ENCODE results near the gene TRRAP.

TRRAP gene

DNA sequence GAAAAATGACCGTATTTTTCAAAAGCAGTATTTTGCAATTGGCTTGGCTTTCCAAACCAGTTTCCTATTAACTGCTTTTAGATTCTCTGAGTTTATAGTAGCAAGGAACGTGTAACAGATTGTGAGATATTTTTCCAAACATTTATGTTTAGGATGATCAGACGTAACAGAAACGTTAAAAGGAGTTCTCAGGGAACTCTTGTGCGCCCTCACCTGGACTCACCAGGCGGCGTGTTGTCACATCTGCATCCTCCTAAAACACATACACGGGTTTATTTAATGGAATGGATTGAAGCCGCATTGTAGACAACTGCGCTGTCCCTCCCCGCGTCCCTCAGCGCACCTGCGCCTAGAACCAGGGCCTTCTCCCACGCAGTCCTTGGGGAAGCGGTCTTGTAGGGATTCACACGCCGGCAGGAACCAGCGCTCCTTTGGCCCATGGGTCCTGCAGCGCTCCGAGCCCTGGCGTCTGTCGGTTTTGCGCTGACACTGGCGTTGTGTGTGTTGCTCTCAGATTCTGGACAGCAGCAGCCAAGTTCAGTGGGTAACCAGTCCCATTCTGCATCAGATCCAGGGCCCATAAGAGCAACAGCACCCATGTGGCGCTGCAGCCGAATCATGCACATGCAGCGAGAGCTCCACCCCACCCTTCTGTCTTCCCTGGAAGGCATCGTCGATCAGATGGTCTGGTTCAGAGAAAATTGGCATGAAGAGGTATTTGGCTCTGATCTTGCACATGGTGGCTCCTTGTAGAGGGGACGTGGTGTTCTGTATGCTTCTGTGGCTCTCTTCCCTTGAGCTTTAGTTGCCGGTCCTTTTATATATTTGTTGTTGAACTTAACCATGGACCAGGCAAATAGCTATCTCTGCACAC is 114.9 kb downstream of the TRRAP start:
- no peak for DNase-seq

DNA sequence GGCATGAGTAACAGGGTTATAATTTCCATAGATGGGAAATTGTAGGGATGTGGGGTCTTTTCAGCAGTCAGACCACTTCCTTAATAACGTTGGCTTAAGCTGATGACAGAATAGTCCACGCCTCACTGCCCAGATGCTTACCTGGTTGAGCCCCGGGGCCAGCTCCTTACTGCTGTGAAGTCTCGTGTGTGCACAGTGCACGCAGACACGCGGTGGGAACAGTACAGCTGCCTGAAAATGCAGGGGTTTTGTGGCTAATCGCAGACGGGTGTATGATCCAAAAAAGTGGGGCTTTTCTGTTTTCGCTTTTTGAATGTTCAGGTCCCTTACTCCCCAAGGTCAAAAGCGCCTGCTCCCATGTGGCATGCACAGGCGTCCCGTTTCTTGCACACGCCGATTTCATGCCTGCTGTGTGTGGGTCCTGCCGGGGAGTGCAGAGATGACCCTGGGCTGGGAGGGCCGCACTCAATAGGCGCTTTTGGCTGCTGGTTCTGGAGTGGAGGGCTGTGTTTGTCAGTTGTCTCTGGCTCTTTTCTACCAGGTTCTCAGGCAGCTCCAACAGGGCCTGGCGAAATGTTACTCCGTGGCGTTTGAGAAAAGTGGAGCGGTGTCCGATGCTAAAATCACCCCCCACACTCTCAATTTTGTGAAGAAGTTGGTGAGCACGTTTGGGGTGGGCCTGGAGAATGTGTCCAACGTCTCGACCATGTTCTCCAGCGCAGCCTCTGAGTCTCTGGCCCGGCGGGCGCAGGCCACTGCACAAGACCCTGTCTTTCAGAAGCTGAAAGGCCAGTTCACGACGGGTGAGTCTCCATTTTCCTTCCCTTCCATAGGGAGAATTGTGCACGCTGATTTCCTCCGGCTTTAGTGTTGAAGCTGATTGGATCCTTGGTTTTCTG is 116.0 kb downstream of the TRRAP start:
- no peak for DNase-seq

DNA sequence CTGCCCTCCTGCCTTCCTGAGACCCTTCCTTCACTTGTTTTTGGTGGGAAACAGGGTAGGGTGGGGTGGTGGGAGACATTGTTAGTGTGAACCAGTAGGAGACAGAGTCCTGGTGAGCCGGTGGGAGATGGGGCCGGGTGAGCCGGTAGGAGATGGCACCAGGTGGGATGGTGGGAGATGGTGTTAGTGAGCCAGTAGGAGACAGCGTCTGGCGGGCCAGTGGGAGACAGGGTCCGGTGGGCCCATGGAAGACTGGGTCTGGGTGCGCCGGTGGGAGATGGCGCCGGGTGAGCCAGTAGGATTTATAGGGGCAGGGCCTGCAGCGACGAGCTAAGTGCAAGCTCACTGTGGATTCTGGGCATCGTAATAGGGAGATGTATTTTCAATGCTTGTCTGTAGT is 116.8 kb downstream of the TRRAP start:
- no peak for DNase-seq

DNA sequence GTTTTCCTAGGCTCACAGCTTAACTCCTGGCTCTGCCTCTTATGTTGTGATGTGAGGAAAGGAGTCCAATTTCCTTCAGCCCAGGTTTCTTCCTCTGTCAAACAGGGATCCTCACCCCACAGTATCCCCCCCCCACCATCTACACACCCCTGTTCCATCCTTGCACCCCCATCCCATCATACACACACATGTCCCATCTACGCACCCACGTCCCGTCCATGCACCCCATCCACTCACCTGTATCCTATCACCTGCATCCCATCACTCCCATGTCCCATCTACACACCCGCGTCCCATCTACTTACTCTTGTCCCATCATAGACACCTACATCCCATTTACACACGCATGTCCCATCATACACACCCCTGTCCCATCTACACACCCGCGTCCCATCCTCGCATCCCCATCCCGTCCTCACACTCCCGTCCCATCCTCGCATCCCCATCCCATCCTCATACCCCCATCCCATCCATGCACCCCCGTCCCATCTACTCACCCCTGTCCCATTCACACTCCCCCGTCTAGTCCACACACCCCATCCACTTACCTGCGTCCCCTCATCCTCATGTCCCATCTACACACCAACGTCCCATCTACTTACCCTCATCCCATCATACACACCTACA is 117.3 kb downstream of the TRRAP start:
- no peak for DNase-seq

DNA sequence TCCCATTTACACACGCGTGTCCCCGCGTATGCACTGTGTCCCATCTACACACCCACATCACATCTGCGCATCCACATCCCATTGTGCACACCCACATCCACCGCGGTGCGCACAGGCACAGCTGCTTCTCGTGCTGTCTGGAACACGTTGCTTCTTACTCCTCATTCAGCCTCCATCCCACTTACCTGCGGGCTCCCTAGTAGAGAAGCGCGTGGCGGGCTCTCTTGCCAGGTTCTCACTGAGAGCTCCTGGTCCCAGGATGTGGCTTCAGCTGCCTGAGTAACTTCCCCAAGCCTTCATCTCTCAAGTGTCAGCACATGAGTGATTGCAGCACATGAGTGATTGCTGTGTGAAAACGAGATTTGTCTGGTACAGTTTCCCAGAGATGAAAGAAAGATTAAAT is 117.8 kb downstream of the TRRAP start:
- no peak for DNase-seq

DNA sequence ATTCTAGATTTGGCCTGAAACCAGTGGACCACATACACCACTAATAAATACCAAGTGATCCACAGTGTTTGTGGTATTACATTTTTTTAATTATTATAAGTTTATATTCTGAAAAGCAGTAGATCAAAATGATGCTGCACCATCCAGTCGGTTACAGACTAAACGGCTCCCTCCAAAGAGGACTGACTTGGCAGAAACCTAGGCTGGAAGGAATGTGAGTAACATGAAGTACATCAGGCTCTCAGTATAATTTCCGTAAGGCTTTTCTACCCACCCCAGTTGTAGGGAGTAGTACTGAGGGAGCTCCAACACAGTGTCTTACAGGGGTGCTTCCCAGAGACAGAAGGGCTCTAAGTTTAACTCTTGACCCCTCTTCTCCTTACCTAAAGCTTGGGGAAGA is 119.5 kb downstream of the TRRAP start:
- peak; percentile 18 for DNase-seq

DNA sequence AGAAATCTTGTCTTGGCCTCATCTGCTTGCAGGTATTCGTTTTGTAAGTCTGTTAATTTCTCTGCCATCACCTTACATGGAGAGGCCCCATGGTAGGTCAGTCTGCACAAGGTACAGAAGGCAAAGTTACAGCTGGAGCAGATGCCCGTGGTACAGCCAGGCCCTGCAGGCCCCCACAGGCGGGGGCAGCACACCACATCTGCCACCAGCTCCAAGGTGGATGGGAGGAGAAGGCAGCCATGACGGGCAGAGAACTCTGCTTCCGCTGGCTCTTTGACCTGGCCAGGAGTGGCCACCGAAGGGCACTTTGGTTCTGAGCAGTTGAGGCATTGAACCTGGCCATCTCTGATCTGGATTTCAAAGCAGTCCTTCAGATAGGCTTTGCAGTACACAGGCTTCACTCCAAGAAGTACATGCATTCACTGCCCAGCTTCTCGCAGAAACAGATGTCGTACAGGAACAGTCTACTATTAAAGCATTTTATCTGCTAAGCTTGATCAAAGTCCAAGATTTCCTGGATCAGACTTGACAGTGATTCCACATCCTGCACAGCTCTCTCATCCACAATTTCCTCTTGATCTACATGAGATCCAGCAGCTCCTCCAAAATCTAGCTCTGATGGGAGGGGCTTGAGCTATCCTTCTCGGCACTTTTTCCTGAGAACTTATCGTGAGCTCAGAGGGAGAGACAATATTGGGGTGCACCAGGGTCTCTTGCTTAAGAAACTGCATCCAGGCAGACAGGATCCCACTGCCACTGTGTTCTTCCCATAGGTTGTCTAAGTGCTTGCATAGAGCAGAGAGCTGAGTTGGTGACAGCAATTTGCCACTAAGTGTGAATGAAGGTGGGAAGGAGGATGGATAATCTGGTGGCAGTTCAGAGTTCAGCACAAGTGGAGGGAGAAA is 120.7 kb downstream of the TRRAP start:
- DNase-seq = no peak

DNA sequence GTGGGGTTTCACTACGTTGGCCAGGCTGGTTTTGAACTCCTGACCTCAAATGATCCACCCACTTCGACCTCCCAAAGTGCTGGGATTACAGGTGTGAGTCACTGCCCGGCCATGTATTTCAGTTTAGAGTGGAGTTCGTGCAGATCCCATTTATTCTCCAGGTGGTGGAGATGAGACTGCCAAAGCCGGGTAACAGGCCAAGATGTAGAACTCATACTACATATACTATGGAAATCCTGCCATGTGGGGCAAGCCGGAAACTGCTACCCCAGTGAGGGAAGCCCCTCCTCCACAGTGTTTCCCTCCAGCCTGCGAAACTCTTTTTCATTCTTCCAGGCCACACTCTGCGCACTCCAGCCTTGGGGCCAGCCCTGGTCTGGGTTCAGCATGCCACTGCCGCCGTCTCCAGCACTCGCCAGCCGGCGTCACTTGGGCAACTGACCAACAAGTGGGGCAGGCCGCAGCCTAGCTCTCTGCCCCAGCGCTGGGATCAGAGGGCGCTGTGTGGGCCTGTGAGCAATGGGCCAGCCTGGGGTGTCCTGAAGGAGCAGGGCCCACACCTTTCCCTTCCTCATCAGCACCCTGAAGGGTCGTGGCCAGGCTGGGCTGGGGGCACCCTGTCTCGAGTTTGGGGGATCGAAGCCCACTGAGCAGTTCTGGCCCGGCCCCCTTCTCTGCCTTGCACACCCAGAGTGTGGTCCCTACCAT is 122.0 kb downstream of the TRRAP start:
- no peak for DNase-seq

DNA sequence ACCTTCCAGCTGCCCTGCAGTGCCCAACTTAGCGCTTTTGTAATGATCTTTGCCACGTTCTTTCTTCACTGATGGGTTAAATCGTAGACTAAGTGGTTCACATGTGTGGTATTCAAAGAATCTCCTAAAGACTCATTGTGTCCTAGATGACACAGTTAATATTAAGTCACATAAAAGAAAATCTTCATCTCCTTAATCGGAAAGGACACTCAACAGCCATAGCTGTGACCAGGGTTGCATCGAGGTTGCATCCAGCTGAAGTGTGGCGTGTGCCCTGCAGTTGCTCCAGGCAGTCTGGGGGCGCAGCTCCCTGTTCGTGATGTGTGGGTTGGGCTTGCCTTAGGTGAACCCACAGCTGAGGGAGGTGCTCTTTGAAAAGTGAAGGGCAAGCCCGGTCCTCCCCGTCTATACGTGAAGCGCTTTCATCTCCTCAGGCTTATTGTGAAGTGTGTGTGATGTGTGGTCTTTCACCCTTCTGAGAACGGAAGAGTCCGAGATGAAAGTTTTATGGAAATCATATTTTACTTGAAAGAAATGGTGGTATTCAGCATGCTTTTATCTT is 122.7 kb downstream of the TRRAP start:
- DNase-seq = peak; percentile 48

DNA sequence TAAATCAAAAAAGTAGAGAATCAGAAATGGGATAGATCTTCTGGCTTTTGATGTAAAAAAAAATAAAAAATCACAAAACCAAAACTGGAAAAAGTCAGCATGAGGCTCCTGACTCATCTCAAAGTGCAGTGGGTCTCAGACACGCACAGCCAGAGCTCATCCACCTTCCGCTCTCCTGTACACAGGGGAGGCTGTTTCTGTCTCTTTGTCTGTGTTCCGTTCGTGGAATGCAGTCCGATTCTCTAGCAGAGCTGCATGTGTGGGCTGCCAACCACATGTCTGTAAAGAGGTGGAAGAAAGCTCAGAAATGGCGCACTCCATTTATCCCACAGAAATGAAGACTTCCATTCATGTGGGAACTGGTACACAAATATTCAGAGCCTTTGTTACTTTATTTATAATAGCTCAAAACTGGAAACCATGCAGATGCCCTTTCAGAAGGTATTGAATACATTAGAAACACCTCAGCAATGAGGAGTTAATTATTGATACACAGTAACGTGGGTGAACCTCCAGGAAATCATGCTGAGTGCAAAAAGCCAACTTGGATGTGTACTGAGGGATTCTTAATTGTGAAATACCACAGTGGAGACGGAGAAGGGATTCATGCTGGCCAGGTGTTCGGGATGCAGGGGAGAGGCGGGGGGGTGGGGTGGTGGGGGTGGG is 123.3 kb downstream of the TRRAP start:
- DNase-seq = peak; percentile 52

DNA sequence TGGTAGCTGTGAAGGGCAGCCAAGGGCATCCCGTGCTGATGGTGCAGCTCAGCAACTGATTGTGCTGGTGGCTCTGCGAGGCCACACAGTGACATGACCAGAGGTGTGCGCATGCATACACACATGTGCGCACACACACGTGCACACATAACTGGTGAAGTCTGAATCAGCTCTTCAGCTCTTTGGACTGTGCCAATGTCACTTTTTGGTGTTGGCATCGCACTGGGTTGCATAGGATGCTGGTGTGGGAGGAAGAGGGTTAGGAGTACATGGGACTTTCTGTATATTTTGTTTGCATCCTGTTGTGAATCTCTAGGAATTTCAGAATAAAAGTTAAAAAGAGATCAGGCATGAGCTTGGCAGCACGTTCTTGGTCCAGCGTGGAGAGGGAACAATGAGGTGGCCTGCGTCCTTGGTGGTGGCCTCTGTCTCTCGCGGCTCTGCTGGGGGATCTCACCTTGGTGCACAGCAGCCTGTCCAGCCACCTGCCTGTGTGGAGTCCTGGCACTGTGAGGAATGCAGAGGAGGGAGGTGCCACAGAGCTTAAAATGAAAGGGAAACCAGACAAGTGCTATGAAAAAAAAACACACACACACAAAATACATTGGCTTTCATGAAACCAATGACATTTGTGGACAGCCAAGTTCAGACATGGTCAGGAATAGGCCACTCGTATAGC is 124.0 kb downstream of the TRRAP start:
- no peak for DNase-seq

DNA sequence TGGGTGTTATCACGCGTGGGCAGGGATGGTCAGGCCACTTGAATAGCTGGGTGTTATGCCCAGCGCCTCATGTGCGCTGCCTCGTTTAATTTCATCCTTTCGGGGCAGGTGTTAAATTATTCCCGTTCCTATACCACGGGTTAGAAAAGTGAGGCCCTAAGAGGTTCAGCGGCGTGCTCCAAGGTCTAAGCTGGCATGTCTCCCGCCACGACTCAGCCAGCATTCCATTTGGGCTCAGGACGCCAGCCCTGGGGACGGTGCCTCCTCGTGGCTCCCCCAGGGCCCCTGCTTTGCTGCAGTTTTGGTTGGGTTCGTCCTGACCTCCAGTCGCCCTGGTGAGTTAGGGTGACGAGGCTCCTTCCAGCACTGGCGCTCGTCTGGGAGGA is 124.5 kb downstream of the TRRAP start:
- DNase-seq = no peak

DNA sequence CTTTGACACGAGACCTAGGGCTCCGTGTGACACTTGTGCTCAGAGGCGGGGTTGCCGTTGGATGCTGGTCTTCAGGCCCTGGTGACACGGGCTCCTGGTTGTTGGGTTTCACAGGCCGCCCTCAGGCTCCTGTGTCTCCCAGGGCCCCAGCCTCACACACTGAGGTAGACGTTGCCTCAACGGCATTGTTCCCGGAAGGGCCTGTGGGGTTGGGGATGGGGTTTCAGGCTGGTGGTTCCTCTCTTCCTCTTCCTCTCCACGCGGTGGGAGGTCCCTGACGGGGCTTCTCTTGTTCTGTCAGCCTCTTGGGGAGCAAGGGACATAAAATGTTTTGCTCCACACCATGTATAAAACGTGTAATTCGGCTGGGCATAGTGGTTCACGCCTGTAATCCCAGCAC is 125.1 kb downstream of the TRRAP start:
- no peak for DNase-seq

DNA sequence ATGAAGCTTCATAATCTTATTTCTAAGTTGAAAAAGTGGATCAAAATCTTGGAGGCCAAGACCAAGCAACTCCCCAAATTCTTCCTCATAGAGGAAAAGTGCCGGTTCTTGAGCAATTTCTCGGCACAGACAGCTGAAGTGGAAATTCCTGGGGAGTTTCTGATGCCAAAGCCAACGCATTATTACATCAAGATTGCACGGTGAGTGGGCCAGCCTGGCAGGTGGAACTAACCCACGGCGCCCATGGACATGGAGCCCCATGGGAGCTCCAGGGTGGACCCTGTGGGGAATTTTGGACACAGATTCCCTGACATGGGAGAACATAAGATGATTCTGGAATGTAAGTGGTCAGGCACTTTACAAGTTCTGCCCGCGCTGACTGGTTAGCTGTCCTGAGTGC is 125.9 kb downstream of the TRRAP start:
- DNase-seq = peak; percentile 25

DNA sequence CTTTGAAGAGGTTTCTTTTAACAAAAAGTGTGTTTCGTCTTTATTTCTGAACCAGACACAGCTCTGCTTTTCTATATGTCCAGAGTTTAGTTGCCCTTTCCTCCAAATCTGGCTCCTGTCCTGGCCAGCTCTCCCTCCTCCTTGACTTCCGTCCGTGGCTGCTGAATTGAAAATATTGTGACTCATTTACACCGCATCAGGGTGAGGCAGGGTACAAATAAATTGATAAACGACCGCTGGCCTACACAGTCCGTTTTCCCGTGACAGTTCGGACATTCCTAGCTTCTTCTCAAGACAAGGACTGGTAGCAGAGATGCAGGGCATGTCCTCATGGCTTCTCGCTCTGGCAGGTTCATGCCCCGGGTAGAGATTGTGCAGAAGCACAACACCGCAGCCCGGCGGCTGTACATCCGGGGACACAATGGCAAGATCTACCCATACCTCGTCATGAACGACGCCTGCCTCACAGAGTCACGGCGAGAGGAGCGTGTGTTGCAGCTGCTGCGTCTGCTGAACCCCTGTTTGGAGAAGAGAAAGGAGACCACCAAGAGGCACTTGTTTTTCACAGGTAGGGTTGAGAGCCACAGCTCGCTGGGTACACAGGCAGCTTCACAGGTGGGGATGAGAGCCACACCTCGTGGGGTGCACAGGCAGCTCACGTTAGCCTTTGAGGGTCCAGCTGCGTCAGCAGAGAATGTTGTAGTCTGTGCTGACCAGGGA is 126.6 kb downstream of the TRRAP start:
- DNase-seq = no peak

DNA sequence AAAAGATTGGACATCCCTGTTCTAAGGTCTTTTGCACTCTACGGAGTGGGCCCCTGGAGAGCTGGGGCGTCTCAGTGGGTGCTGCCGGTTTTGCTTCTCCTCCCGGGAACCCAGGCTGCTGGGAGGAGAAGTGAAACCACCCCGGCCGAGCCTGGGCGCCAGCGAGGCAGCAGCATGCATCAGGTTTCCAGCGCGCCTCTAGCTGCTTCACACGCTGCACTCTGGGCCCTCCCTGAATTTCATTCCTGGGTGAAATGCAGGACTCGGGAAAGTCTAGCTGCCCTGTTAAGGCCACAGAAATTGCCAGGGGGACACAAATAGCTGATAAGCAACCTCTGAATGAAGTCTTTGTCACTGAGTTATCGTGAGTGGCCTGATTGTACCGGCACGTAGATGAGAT is 127.4 kb downstream of the TRRAP start:
- DNase-seq = no peak

DNA sequence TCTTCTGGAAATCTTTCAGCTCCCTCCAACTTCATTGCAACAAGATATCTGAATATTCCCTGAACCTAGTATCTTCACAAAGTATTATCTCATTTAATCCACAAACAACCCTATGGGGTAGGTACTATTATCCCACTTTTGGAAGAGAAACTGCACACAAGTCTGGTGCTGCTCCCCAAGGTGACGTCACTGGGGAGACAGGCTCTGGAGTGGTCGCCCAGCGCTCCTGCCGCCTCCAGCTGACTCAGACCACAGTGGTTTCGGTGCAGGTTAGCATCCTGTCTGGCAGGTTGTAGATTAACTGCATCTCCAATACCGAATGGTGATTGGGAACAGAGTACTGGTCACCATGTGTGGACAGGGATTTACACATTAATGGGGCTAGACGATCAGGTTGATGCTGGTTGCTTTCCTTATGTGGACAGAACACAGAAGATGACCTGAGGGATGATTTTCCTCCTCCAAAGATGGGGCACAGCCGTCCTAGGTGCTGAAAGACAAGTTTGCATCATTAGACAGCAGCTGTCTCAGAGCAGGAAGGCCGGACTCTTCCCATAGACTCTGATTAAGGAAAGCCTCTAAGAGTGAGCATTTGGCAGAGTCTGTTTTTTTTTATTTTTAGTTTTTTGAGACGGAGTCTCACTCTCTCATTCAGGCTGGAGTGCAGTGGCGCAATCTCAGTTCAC is 128.6 kb downstream of the TRRAP start:
- DNase-seq = no peak

DNA sequence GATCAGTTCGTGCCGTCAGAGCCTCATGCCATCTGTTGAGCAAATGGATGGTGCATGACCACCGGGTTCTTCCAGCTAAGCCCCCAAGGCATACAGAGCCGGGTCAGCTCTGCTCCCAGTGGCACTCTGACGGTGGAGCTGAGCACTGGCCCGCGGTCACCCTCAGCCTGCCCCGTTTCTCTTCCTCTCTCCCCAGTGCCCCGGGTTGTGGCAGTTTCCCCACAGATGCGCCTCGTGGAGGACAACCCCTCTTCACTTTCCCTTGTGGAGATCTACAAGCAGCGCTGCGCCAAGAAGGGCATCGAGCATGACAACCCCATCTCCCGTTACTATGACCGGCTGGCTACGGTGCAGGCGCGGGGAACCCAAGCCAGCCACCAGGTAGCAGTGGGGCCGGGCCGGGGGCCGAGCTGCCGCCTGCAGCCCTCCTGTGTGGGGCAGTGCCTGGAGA is 129.9 kb downstream of the TRRAP start:
- no peak for DNase-seq

Data from fibroblast of skin of scalp (primary cell).